WTC11 (cell line): ENCODE measurements around the gene COL4A2. TPM values are rescaled to one million over a fixed set of nuclear protein-coding genes. Genes with fewer than 3 reads are reported as not detected.

ENCODE experiments used
- ATAC-seq: fragments of 200-7000 bp; cut with Tn5 transposase; 2 replicates; pipeline ENCODE4 v1.10.0; 2021; ENCODE audit warnings: mild to moderate bottlenecking, moderate library complexity
- CTCF ChIA-PET: fragments of 300-600 bp; sonication (Branson Sonifier 250); formaldehyde crosslinking; loops from one replicate; lab custom pipeline; 2021; ENCODE audit warnings: antibody characterized with exemption; lab: Charles Lee
- POLR2A ChIA-PET: fragments of 350-600 bp; sonication (Branson Sonifier 250); formaldehyde crosslinking; loops from one replicate; lab custom pipeline; 2021; ENCODE audit warnings: antibody characterized with exemption; lab: Charles Lee
- DNase-seq: peaks from one replicate; pipeline ENCODE4 v3.0.0; 2021; ENCODE audit warnings: low spot score
- H3K27ac Mint-ChIP-seq: 2 replicates; pipeline ENCODE4 v1.8.0; 2021; ENCODE audit warnings: mixed read lengths
- H3K27me3 Mint-ChIP-seq: 2 replicates; pipeline ENCODE4 v1.8.0; 2021; ENCODE audit warnings: low read depth, mild to moderate bottlenecking, moderate library complexity, mixed read lengths
- H3K36me3 Mint-ChIP-seq: 2 replicates; pipeline ENCODE4 v1.8.0; 2021; ENCODE audit warnings: mixed read lengths
- H3K4me1 Mint-ChIP-seq: 2 replicates; pipeline ENCODE4 v1.8.0; 2022; ENCODE audit warnings: mixed read lengths
- H3K4me3 Mint-ChIP-seq: 2 replicates; pipeline ENCODE4 v1.8.0; 2021; ENCODE audit warnings: mild to moderate bottlenecking, moderate library complexity, mixed read lengths
- H3K9me3 Mint-ChIP-seq: 2 replicates; pipeline ENCODE4 v1.8.0; 2021; ENCODE audit warnings: mixed read lengths
- CBFB ChIP-seq: sonication (generic); formaldehyde crosslinking; IDR thresholded peaks from 2 replicates; pipeline ENCODE4 v1.8.1; 2022; ENCODE audit warnings: mild to moderate bottlenecking, low read depth, missing genetic modification reagents
- ELF4 ChIP-seq: sonication (generic); formaldehyde crosslinking; IDR thresholded peaks from 2 replicates; pipeline ENCODE4 v1.8.1; 2022; ENCODE audit warnings: low read depth, mild to moderate bottlenecking, moderate library complexity, missing genetic modification reagents
- FOXP1 ChIP-seq: sonication (generic); formaldehyde crosslinking; IDR thresholded peaks from 2 replicates; pipeline ENCODE4 v1.8.0; 2022; ENCODE audit warnings: missing genetic modification reagents, mild to moderate bottlenecking, moderate library complexity, borderline replicate concordance
- JUN ChIP-seq: sonication (generic); formaldehyde crosslinking; IDR thresholded peaks from 2 replicates; pipeline ENCODE4 v1.8.0; 2023; ENCODE audit warnings: mild to moderate bottlenecking, missing genetic modification reagents
- KAT7 ChIP-seq: sonication (generic); formaldehyde crosslinking; IDR thresholded peaks from 2 replicates; pipeline ENCODE4 v1.8.1; 2023; ENCODE audit warnings: missing genetic modification reagents, mild to moderate bottlenecking, borderline replicate concordance
- MXD4 ChIP-seq: fragments of 250-450 bp; sonication (Bioruptor Pico); IDR thresholded peaks from 2 replicates; pipeline ENCODE4 v1.8.0; 2021; ENCODE audit warnings: mild to moderate bottlenecking, moderate library complexity, borderline replicate concordance
- ZNF263 ChIP-seq: sonication (generic); formaldehyde crosslinking; IDR thresholded peaks from 2 replicates; pipeline ENCODE4 v1.8.1; 2022; ENCODE audit warnings: low read depth, mild to moderate bottlenecking, moderate library complexity, missing genetic modification reagents
- total RNA-seq: library from RNA; stranded (reverse); gene quantifications from 3 replicates; pipeline ENCODE4 v1.2.3, GENCODE V29; 2021
- TF ChIP-seq, protein P1 (sequence below): fragments of 250-450 bp; sonication (Bioruptor Pico); IDR thresholded peaks from 2 replicates; pipeline ENCODE4 v1.9.0; 2021; ENCODE audit warnings: mild to moderate bottlenecking
- TF ChIP-seq, protein P2 (sequence below): sonication (generic); formaldehyde crosslinking; conservative IDR thresholded peaks from 2 replicates; pipeline ENCODE4 v1.8.1; 2023; ENCODE audit warnings: mild to moderate bottlenecking, low read depth, missing genetic modification reagents, moderate library complexity
- TF ChIP-seq, protein P3 (sequence below): sonication (generic); formaldehyde crosslinking; IDR thresholded peaks from 2 replicates; pipeline ENCODE4 v1.8.1; 2023; ENCODE audit warnings: mild to moderate bottlenecking, missing genetic modification reagents
- TF ChIP-seq, protein P4 (sequence below): sonication (generic); formaldehyde crosslinking; IDR thresholded peaks from 2 replicates; pipeline ENCODE4 v1.8.1; 2022; ENCODE audit warnings: missing genetic modification reagents, borderline replicate concordance
- TF ChIP-seq, protein P5 (sequence below): sonication (generic); formaldehyde crosslinking; IDR thresholded peaks from 2 replicates; pipeline ENCODE4 v1.8.1; 2022; ENCODE audit warnings: low read depth, missing genetic modification reagents, borderline replicate concordance
- TF ChIP-seq, protein P6 (sequence below): fragments of 250-450 bp; sonication (Bioruptor Pico); conservative IDR thresholded peaks from 2 replicates; pipeline ENCODE4 v1.9.0; 2021; ENCODE audit warnings: mild to moderate bottlenecking
- TF ChIP-seq, protein P7 (sequence below): sonication (generic); formaldehyde crosslinking; IDR thresholded peaks from 2 replicates; pipeline ENCODE4 v1.8.1; 2023; ENCODE audit warnings: mild to moderate bottlenecking, missing genetic modification reagents, borderline replicate concordance
- TF ChIP-seq, protein P8 (sequence below): sonication (generic); formaldehyde crosslinking; IDR thresholded peaks from 2 replicates; pipeline ENCODE4 v1.8.1; 2023; ENCODE audit warnings: mild to moderate bottlenecking, missing genetic modification reagents, moderate library complexity

Gene COL4A2
- total RNA-seq, 1 experiment from 2014 or later = 109 TPM

DNA sequence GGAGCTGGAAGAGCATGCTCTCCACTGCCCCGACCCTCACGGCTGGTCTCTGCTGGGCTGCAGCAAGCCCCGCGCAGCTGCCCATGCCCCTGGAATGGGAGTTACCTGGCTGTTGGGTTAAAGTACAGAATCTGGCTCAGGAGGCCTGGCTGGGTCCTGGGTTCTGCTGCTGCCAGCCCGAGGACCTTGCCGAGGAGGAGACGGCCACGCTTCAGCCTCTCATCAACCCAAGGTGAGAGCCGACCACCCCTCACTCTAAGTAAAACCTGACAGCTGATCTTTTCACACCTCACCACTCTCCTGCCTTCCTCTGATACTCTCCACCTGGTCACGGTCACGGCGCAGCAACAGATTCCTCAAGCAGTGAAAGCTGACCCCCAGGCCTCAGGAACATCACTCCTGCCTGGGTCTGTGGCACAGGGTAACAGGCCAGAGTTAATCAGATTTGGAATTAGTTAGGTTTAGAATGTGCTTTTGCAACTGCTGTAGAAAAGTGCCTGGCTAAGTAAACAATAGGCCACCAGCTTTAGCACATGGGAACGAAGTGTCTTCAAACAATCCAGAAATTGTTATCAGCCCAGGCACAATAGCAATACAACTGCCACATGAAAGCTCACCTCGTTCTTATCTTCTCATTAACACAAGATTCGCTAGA, 233.9 kb downstream of the COL4A2 start (continued):
- TF ChIP-seq, protein P1, sequence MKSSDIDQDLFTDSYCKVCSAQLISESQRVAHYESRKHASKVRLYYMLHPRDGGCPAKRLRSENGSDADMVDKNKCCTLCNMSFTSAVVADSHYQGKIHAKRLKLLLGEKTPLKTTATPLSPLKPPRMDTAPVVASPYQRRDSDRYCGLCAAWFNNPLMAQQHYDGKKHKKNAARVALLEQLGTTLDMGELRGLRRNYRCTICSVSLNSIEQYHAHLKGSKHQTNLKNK (CRISPR knock-in tag) = no peak
- TF ChIP-seq, protein P2, sequence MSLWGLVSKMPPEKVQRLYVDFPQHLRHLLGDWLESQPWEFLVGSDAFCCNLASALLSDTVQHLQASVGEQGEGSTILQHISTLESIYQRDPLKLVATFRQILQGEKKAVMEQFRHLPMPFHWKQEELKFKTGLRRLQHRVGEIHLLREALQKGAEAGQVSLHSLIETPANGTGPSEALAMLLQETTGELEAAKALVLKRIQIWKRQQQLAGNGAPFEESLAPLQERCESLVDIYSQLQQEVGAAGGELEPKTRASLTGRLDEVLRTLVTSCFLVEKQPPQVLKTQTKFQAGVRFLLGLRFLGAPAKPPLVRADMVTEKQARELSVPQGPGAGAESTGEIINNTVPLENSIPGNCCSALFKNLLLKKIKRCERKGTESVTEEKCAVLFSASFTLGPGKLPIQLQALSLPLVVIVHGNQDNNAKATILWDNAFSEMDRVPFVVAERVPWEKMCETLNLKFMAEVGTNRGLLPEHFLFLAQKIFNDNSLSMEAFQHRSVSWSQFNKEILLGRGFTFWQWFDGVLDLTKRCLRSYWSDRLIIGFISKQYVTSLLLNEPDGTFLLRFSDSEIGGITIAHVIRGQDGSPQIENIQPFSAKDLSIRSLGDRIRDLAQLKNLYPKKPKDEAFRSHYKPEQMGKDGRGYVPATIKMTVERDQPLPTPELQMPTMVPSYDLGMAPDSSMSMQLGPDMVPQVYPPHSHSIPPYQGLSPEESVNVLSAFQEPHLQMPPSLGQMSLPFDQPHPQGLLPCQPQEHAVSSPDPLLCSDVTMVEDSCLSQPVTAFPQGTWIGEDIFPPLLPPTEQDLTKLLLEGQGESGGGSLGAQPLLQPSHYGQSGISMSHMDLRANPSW (CRISPR knock-in tag) = no peak
- TF ChIP-seq, all 79 proteins: peak for 0

DNA sequence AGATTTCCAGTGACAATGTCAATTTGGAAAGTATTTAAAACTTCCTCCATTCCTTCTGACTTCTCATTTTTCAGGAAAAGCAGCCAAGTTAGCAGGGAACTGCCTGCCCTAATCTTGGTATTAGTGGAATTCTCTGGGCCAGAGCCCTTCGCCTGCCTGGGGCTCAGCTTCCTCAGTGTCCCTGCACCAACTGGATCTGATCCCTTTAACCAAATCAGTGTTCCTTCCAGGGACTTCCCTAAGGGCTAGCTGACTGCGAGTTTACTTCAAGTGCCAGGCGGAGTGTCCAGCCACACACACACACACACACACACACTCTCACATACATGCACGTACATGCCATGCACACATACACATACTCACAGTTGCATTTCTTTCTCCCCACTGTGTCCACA, 234.4 kb downstream of the COL4A2 start:
- Mint-ChIP-seq H3K4me1 (peaks cover 8% of the 10 kb centered on the region), H3K36me3 (peaks cover 21% of the 10 kb centered on the region), H3K27ac (peak overlapping the region; percentile 82), H3K9me3 (peaks cover 17% of the 10 kb centered on the region), H3K4me3 (no peak overlapping the region), H3K27me3 (no peaks in the 10 kb centered on the region)
- TF ChIP-seq, protein P3, sequence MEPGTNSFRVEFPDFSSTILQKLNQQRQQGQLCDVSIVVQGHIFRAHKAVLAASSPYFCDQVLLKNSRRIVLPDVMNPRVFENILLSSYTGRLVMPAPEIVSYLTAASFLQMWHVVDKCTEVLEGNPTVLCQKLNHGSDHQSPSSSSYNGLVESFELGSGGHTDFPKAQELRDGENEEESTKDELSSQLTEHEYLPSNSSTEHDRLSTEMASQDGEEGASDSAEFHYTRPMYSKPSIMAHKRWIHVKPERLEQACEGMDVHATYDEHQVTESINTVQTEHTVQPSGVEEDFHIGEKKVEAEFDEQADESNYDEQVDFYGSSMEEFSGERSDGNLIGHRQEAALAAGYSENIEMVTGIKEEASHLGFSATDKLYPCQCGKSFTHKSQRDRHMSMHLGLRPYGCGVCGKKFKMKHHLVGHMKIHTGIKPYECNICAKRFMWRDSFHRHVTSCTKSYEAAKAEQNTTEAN = no peak
- TF ChIP-seq KAT7 (CRISPR knock-in tag) (no peak), JUN (CRISPR knock-in tag) (no peak), CBFB (no peak), ZNF263 (CRISPR knock-in tag) (no peak), ELF4 (CRISPR knock-in tag) (no peak), FOXP1 (CRISPR knock-in tag) (no peak), MXD4 (no peak)
- TF ChIP-seq, protein P4, sequence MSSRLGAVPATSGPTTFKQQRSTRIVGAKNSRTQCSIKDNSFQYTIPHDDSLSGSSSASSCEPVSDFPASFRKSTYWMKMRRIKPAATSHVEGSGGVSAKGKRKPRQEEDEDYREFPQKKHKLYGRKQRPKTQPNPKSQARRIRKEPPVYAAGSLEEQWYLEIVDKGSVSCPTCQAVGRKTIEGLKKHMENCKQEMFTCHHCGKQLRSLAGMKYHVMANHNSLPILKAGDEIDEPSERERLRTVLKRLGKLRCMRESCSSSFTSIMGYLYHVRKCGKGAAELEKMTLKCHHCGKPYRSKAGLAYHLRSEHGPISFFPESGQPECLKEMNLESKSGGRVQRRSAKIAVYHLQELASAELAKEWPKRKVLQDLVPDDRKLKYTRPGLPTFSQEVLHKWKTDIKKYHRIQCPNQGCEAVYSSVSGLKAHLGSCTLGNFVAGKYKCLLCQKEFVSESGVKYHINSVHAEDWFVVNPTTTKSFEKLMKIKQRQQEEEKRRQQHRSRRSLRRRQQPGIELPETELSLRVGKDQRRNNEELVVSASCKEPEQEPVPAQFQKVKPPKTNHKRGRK (CRISPR knock-in tag) = no peak
- TF ChIP-seq, protein P5, sequence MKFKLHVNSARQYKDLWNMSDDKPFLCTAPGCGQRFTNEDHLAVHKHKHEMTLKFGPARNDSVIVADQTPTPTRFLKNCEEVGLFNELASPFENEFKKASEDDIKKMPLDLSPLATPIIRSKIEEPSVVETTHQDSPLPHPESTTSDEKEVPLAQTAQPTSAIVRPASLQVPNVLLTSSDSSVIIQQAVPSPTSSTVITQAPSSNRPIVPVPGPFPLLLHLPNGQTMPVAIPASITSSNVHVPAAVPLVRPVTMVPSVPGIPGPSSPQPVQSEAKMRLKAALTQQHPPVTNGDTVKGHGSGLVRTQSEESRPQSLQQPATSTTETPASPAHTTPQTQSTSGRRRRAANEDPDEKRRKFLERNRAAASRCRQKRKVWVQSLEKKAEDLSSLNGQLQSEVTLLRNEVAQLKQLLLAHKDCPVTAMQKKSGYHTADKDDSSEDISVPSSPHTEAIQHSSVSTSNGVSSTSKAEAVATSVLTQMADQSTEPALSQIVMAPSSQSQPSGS (CRISPR knock-in tag) = no peak
- TF ChIP-seq, protein P6, sequence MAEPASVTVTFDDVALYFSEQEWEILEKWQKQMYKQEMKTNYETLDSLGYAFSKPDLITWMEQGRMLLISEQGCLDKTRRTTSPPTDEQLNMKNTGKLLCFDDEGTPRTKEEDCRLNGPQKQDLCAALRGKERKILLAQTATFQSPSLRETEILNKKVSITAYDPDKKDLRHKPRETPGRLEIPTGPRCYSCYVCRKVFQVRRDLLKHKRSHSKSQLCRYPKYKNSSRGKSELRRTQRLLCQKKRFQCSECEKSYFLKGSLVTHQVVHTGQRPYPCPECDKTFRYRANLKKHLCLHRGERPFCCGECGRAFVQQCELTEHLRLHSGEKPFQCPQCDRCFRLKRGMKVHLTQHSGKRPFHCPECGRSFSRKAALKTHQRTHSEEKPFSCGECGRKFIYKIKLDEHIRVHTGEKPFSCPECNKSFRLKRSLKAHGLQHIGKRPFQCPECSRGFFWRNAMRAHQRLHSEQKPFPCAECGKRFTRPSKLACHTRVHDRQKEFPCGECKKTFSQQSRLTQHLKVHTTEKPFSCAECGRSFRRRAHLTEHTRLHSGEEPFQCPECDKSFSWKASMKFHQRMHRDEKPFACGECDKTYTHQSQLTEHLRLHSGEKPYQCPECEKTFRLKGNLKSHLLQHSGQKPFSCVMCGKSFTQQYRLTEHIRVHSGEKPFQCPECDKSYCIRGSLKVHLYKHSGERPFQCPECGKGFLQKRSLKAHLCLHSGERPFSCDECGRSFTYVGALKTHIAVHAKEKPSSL (CRISPR knock-in tag) = no peak
- TF ChIP-seq, protein P7, sequence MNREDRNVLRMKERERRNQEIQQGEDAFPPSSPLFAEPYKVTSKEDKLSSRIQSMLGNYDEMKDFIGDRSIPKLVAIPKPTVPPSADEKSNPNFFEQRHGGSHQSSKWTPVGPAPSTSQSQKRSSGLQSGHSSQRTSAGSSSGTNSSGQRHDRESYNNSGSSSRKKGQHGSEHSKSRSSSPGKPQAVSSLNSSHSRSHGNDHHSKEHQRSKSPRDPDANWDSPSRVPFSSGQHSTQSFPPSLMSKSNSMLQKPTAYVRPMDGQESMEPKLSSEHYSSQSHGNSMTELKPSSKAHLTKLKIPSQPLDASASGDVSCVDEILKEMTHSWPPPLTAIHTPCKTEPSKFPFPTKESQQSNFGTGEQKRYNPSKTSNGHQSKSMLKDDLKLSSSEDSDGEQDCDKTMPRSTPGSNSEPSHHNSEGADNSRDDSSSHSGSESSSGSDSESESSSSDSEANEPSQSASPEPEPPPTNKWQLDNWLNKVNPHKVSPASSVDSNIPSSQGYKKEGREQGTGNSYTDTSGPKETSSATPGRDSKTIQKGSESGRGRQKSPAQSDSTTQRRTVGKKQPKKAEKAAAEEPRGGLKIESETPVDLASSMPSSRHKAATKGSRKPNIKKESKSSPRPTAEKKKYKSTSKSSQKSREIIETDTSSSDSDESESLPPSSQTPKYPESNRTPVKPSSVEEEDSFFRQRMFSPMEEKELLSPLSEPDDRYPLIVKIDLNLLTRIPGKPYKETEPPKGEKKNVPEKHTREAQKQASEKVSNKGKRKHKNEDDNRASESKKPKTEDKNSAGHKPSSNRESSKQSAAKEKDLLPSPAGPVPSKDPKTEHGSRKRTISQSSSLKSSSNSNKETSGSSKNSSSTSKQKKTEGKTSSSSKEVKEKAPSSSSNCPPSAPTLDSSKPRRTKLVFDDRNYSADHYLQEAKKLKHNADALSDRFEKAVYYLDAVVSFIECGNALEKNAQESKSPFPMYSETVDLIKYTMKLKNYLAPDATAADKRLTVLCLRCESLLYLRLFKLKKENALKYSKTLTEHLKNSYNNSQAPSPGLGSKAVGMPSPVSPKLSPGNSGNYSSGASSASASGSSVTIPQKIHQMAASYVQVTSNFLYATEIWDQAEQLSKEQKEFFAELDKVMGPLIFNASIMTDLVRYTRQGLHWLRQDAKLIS (CRISPR knock-in tag) = no peak
- TF ChIP-seq, protein P8, sequence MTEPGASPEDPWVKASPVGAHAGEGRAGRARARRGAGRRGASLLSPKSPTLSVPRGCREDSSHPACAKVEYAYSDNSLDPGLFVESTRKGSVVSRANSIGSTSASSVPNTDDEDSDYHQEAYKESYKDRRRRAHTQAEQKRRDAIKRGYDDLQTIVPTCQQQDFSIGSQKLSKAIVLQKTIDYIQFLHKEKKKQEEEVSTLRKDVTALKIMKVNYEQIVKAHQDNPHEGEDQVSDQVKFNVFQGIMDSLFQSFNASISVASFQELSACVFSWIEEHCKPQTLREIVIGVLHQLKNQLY (CRISPR knock-in tag) = no peak
- CTCF ChIA-PET = interaction anchor here (1.8 kb wide), 1 partner anchor 86 kb away, joined by 4 read pairs; no protein-coding TSS in a partner anchor
- no peak for ATAC-seq
- no peak for DNase-seq
- POLR2A ChIA-PET = no interaction called here
